Stimulated activated CD8-positive, alpha-beta memory T cell treated with anti-CD3 and anti-CD28 coated beads, Interleukin-12 subunit alpha, Interleukin-12 subunit beta, amount 100 ng/mL, for 24 hours (primary cell): ENCODE data around the gene KIR2DL1.
"Not testable (repeated sequence)": the region's sequence is repeated elsewhere in the genome, so short reads cannot be mapped to it uniquely, and the experiment has no call there.

Experiments used
- DNase-seq: peaks from one replicate; pipeline ENCODE4 v3.0.0-alpha.2; 2020; ENCODE audit errors: extremely low read depth

KIR2DL1 gene

GRCh38 chr19:54769646-54770045 lies at the start of gene KIR2DL1:
Gene KIR2DL1, plus strand, starts transcription at chr19:54769793. Its CDS starts 58 bp downstream, at chr19:54769851.
- DNase-seq = not testable (repeated sequence)

GRCh38 chr19:54724142-54724541 lies 45.5 kb upstream of the KIR2DL1 start, which contains the start of gene KIR3DL3:
Gene KIR3DL3, plus strand, starts transcription at chr19:54724442. Its CDS starts 55 bp downstream, at chr19:54724497.
- no peak for DNase-seq

DNA sequence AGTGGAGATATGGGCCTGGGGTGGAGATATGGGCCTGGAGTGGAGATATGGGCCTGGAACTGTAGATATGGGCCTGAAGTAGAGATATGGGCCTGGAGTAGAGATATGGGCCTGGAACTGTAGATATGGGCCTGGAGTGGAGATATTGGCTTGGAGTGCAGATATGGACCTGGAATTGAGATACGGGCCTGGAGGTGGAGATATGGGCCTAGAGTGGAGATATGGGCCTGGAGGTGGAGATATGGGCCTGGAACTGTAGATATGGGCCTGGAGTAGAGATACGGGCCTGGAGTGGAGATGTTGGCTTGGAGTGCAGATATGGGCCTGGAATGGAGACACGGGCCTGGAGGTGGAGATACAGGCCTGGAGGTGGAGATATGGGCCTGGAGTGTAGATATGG lies 44.9 kb upstream of the KIR2DL1 start:
- no peak for DNase-seq

DNA sequence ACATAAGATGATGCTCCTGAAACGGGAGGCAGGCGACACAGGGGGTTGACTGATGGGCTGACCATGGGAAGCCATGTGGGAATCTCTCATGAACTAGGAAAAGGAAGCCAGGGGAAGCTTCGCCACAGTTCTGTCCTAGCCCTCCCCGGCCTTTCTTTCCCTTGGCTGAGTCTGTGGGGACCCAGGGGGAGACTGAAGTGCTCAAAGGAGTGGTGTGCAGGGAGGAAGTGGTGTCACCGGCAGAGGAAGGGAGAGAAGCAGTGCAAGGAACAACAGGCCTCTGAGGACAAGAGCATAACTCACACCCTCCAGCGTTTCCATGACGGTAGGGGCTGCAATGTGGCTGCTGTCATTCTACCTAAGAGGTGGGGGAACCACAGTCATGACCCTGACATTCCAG lies 44.3 kb upstream of the KIR2DL1 start:
- no peak for DNase-seq

- no peak for DNase-seq
Measured at GRCh38 chr19:54727562-54727961, 42.0 kb upstream of the KIR2DL1 start.

DNA sequence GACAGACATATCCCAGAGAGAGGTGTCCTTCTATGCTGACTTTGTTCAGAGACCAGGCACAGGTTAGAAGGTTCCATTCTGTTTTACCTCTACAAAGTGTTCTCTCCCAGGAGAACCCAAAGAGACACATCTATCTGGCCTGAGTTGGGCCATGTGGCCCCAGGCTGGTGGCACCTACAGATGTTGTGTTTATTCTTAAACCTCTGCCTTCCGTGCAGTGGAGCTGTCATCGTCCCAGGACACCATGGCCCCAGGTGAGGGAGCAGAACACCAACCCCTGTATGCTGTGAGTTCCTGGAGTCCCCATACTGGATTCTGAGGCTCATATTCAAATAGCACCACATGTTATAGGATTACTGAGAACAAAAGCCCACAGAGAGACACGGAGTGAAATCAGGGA lies 41.4 kb upstream of the KIR2DL1 start:
- no peak for DNase-seq

DNA sequence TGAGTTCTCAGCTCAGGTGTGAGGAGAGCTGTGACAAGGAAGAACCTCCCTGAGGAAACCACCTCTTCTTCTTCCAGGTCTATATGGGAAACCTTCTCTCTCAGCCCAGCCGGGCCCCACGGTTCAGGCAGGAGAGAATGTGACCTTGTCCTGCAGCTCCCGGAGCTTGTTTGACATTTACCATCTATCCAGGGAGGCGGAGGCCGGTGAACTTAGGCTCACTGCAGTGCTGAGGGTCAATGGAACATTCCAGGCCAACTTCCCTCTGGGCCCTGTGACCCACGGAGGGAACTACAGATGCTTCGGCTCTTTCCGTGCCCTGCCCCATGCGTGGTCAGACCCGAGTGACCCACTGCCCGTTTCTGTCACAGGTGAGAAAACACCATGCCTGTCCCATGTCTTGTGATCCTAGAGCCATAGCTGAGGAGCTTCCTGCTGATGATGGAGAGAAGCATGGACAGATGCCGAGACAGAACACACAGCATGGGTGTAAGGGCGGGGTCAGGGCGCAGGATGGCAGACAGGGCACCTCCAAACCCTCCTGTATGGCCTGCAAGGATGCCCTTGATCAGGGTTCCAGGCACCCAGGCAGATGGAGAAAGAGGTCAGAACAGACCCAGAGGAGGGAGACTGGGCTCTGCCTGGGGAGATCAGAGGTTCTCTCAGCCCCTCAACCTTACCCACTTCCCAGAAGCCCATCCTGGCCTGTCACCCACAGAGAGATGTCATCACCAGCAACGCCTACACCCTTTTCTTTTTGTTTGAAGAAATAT lies 40.0 kb upstream of the KIR2DL1 start:
- no peak for DNase-seq

DNA sequence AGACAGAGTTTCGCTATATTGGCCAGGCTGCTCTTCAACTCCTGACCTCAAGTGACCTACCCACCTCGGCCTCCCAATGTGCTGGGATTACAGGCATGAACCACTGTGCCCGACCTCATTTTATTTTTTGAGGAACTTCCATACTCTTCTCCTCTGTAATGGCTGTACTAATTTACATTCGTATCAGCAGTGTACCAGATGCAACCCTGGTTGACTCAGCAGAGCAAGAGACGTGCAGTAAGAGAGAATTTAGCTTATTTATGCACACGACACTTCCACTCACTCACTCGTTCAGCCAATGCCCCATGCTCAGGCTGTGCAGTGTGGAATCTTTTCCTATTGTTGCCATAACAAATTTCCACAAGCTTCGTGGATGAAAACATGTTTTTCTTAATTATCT lies 38.4 kb upstream of the KIR2DL1 start:
- DNase-seq = no peak

- not testable (repeated sequence) for DNase-seq
Measured at GRCh38 chr19:54738306-54738705, 31.3 kb upstream of the KIR2DL1 start, which contains the start of gene KIR2DL3. Gene KIR2DL3, plus strand, starts transcription at chr19:54738513. Its CDS starts 33 bp downstream, at chr19:54738546.

DNA sequence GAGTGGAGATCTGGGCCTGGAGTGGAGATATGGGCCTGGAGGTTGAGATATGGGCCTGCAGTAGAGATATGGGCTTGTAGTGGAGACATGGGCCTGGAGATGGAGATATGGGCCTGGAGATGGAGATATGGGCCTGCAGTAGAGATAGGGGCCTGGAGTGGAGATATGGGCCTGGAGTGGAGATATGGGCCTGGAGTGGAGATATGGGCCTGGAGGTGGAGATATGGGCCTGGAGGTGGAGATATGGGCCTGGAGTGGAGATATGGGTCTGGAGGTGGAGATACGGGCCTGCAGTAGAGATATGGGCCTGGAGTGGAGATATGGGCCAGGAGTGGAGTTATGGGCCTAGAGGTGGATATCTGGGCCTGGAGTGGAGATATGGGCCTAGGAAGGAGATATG lies 30.9 kb upstream of the KIR2DL1 start:
- no peak for DNase-seq

GRCh38 chr19:54739587-54740497 lies 29.8 kb upstream of the KIR2DL1 start:
- no peak for DNase-seq

DNA sequence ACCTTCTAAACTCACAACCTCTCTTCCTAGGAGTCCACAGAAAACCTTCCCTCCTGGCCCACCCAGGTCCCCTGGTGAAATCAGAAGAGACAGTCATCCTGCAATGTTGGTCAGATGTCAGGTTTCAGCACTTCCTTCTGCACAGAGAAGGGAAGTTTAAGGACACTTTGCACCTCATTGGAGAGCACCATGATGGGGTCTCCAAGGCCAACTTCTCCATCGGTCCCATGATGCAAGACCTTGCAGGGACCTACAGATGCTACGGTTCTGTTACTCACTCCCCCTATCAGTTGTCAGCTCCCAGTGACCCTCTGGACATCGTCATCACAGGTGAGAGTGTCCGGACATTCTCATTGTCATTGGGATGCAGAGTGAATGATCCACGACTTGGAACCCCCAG lies 27.6 kb upstream of the KIR2DL1 start:
- DNase-seq = not testable (repeated sequence)

DNA sequence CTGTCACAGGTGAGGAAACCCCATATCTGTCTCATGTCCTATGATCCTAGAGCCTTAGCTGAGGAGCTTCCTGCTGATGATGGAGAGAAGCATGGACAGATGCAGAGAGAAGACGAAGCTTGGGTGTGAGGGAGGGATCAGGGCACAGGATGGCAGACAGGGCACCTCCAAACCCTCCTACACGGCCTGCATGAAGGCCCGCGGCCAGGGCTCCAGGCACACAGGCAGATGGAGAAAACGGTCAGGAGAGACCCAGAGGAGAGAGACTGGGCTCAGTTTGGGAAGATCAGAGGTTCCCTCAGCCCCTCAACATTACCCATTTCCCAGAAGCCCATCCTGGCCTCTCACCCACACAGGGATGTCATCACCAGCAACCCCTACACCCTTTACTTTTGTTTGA lies 25.5 kb upstream of the KIR2DL1 start:
- DNase-seq = not testable (repeated sequence)

DNA sequence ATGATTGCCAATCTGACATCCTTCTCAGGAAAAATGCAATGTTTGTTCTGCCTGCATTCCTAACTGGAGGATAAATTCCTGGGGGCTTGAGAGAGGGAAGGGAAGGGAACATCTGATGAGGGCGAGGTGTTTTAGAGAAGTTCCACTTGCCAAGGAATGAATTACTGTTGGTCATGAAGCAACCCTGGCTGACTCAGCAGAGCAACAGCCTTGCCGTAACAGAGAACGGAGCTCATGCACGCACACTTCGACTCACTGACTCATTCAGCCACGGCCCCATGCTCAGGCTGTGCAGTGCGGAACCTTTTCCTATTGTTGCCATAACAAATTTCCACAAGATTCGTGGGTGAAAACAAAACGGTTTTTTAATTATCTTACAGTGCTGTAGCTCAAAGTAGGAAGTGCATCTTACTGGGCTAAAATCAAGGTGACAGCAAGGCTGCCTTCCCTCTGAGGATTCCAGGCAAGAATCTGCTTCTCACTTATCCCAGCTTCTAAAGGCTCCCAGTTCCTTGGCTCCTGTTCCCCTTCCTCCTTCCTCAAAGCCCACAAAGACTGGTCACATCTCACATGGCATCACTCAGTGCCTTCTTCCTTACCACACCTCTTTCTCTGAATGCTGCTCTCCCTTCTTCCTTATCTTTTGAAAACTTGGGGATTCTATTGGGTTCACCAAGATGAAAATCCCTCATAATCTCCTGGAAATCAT lies 21.8 kb upstream of the KIR2DL1 start:
- not testable (repeated sequence) for DNase-seq

DNA sequence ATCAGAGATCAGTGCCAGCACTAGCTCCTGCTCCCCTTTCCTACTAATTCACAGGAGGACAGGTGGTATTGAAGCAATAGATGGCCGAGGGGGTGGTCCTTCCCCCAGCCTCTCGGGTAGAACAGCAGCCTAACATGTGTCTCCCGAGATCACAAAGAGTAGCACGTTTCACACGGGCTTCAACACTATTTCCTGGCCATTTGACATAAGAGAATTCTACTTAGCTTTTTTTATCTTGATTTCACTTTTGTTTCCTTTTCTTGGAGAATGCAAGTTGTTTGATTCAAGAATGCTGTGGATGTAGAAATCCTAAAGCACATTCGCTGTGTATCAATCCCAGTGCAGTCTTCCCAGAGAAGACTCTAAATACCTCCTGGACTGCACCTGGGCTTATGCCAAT lies 19.3 kb upstream of the KIR2DL1 start:
- DNase-seq = not testable (repeated sequence)

DNA sequence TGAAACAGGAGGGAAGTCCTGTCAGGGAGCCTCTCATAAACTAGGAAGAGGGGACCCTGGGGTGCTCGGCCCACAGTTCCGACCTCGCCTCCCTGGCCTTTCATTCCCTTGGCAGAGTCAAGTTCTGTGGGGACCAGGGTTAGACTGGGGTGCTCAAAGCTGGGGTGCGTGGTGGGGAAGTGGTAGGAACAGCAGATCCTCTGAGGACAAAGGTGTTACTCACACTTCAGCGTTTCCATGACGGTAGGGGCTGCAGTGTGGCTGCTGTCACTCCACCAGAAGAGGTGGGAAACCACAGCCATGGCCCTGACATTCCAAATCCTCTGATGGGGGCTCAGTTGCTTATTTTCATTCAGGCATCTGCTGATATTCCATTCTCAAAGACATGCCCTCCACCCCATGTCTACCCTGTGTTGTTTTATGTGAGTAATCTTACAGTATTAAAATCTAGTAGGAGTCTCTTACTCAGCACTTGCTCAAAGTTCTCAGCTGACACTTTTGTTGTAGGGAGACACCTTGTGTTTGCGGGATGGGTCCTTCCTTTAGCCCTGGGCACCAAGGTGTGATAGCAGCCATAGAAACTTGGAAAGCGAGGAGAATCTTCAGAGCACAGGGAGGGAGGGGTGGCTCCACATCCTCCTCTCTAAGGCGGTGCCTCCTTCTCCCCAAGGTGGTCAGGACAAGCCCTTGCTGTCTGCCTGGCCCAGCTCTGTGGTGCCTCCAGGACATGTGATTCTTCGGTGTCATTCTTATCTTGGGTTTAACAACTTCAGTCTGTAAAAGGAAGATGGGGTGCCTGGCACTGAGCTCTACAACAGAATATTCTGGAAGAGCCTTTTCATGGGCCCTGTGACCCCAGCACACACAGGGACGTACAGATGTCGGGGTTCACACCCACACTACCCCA lies 13.1 kb upstream of the KIR2DL1 start:
- DNase-seq = not testable (repeated sequence)

GRCh38 chr19:54758577-54758976 lies 11.0 kb upstream of the KIR2DL1 start:
- not testable (repeated sequence) for DNase-seq

GRCh38 chr19:54764219-54764618 lies 5.4 kb upstream of the KIR2DL1 start:
- not testable (repeated sequence) for DNase-seq

GRCh38 chr19:54766464-54766863 lies 3.1 kb upstream of the KIR2DL1 start:
- not testable (repeated sequence) for DNase-seq

DNA sequence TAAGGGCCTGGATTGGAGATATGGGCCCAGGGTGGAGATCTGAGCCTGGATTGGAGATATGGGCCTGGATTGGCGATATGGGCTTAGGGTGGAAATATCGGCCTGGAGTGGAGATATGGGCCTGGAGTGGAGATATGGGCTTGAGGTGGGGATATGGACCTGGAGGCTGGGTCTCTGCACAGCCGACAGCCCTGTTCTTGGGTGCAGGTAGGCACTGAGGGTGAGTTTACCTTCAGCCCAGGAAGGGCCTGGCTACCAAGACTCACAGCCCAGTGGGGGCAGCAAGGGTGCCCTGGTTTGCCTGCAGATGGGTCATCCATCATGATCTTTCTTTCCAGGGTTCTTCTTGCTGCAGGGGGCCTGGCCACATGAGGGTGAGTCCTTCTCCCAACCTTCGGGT lies 918 bp downstream of the KIR2DL1 start:
- DNase-seq = not testable (repeated sequence)
